Lung (tissue), 12 donors: ENCODE results near the gene EVC2. TPM values are rescaled to one million over a fixed set of nuclear protein-coding genes. Genes with fewer than 3 reads are reported as not detected.

Experiments
- ATAC-seq: fragments of 200-7000 bp; cut with Tn5 transposase; one replicate; pipeline ENCODE4 v1.9.1; 2020; ENCODE audit warnings: moderate number of reproducible peaks; ENCODE audit not compliant: insufficient read depth, low FRiP score
- DNase-seq, 3 donors: peaks; one replicate each; pipeline ENCODE4 v3.0.0-alpha.2; 2013 to 2017
- H3K27ac ChIP-seq, 2 donors: one replicate each; pipeline ENCODE4 v1.5.1; 2013; ENCODE audit warnings: mild to moderate bottlenecking in 2 of 2, moderate library complexity in 2 of 2, control low read depth in 1 of 2, inconsistent platforms in 1 of 2, low read depth in 1 of 2, low read length in 1 of 2
- H3K27me3 ChIP-seq, 3 donors: one replicate each; pipeline ENCODE4 v1.5.1; 2013; ENCODE audit warnings: low read length in 2 of 3; ENCODE audit not compliant: control insufficient read depth in 3 of 3, insufficient read depth in 3 of 3
- H3K36me3 ChIP-seq, 4 donors: one replicate each; pipeline ENCODE4 v1.5.1; 2013; ENCODE audit warnings: low read length in 4 of 4, mild to moderate bottlenecking in 1 of 4, moderate library complexity in 1 of 4; ENCODE audit not compliant: control insufficient read depth in 4 of 4, insufficient read depth in 4 of 4
- H3K4me1 ChIP-seq, 5 donors: one replicate each; pipeline ENCODE4 v1.5.1; 2013; ENCODE audit warnings: low read length in 5 of 5, mild to moderate bottlenecking in 2 of 5, moderate library complexity in 1 of 5; ENCODE audit not compliant: control insufficient read depth in 5 of 5, insufficient read depth in 5 of 5
- H3K4me3 ChIP-seq: one replicate; pipeline ENCODE4 v1.5.1; 2013; ENCODE audit warnings: mild to moderate bottlenecking, control low read depth, moderate library complexity
- H3K9ac ChIP-seq, 2 donors: one replicate each; pipeline ENCODE4 v1.5.1; 2013; ENCODE audit warnings: low read length in 2 of 2, control low read depth in 1 of 2; ENCODE audit not compliant: insufficient read depth in 1 of 2
- H3K9me3 ChIP-seq, 4 donors: one replicate each; pipeline ENCODE4 v1.5.1; 2013; ENCODE audit warnings: low read length in 3 of 4, mild to moderate bottlenecking in 1 of 4, moderate library complexity in 1 of 4; ENCODE audit not compliant: control insufficient read depth in 4 of 4, insufficient read depth in 3 of 4
- CTCF ChIP-seq: IDR thresholded peaks from 2 replicates; pipeline ENCODE4 v1.5.1; 2012; ENCODE audit warnings: mild to moderate bottlenecking; ENCODE audit errors: control extremely low read depth, extremely low read depth
- WGBS, 2 donors: extraction: QIAGEN DNeasy Blood & Tissue Kit; methylation state at CpG; one replicate each; pipeline ENCODE4 v1.1.7; 2013; 5-methylcytosine and 5-hydroxymethylcytosine counted together
- polyA plus RNA-seq, 2 donors: library from polyadenylated mRNA; stranded (reverse); fragments of 200-250 nt; gene quantifications; one replicate each; pipeline ENCODE4 v1.2.1, GENCODE V29; 2013
- total RNA-seq, 2 donors: library from RNA; depleted of rRNA in 1 of 2; stranded (reverse); fragments of >200 nt in 1 of 2; gene quantifications; one replicate each; pipeline ENCODE4 v1.2.1, GENCODE V29; 2014 to 2021
- donor health status: control.
- donor health status: control.
- donor health status: Bipolar disorder and iron deficiency.
- donor health status: healthy.
- donor health status: DM: yes; HTN: yes; CAD: no.

The EVC2 gene
- total and polyA plus RNA-seq, 4 donors, result 1.5 to 11.9 (median 3.1) TPM

- ATAC-seq (no peak), DNase-seq (no peak)
- no peak for TF ChIP-seq CTCF
- no peak overlapping the region for H3K9ac ChIP-seq
- no peaks in the 10 kb centered on the region for H3K27me3 ChIP-seq
- peaks cover 0 to 5% (median 0%) of the 10 kb centered on the region in 4 donors for H3K9me3 ChIP-seq
- peaks cover 0 to 22% (median 0%) of the 10 kb centered on the region in 5 donors for H3K4me1 ChIP-seq
- 95 to 96% methylated on average over 16 of the region's 16 CpGs for WGBS, 2 donors
- H3K27ac ChIP-seq, result no peak overlapping the region
- H3K4me3 ChIP-seq, result no peak overlapping the region
- peaks cover 0 to 44% (median 20%) of the 10 kb centered on the region in 4 donors for H3K36me3 ChIP-seq
Observed at GRCh38 chr4:5755161-5755560, 46.8 kb upstream of the EVC2 start.

DNA sequence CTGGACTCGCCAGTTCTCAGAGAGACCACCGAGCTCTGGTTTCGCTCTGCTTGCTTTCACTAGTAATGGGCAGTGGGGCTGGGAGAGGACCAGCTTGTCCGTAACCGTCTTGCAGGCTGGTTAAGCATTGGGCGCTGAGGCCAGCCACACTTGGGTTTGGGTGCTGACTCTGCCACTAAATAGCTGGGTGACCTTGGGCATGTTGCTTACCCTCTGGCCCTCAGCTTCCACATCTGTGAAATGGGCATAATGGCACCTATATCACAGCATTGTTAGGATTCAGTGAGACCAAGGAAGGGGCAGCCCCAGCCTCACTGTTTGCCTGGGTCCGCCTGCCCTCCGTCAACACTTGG is 46.1 kb upstream of the EVC2 start:
- TF ChIP-seq CTCF, result no peak
- WGBS, 2 donors, result 92 to 97% methylated on average over 8 of the region's 8 CpGs
- peaks cover 0 to 5% (median 0%) of the 10 kb centered on the region in 4 donors for H3K9me3 ChIP-seq
- H3K4me1 ChIP-seq, result peaks cover 0 to 22% (median 0%) of the 10 kb centered on the region in 5 donors
- H3K27me3 ChIP-seq, result no peaks in the 10 kb centered on the region
- ATAC-seq (no peak), DNase-seq (no peak)
- peaks cover 0 to 47% (median 22%) of the 10 kb centered on the region in 4 donors for H3K36me3 ChIP-seq
- H3K9ac ChIP-seq, result no peak overlapping the region
- H3K27ac ChIP-seq, result no peak overlapping the region
- no peak overlapping the region for H3K4me3 ChIP-seq

DNA sequence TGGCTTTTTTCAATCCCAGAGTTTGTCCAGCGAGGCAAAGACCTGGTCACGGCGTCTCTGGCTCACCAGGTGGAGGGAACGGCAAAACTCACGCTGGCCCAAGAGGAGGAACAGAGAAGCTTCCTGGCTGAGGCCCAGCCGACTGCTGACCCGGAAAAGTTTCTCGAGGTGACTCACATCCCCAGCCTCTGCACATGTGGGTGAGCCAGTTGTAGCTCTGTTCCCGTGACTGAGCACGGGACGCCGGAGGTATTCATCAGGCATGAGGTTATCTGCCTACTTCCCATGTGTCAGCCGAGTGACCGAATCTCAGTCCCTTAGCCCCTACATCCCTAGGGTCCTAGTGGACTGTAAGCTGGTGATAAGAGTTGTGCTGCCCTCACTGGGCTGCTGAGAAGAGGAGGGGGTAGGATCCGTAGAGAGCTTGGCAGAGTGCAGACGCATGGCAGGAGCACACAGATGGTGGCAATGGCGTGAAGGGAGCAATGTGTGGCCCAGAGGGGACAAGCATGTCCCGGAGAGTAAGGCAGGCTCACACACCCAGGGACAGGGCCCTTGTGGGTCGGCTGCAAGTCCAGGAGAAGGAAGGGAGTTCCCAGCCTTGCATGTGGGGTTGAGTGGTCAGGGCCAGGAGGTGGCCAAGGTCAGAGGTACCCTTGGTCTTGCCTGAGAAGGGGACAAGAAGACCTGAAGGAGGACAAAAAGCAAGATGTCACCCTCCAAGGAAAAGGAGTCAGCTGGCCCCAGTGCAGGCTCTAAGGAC is 45.6 kb upstream of the EVC2 start:
- Histone ChIP-seq H3K4me1 (peaks cover 0 to 22% (median 0%) of the 10 kb centered on the region in 5 donors), H3K36me3 (peaks cover 0 to 50% (median 22%) of the 10 kb centered on the region in 4 donors), H3K27ac (no peak overlapping the region), H3K9me3 (peaks cover 0 to 5% (median 0%) of the 10 kb centered on the region in 4 donors), H3K4me3 (no peak overlapping the region), H3K27me3 (no peaks in the 10 kb centered on the region), H3K9ac (no peak overlapping the region)
- 84 to 85% methylated on average over 19 of the region's 19 CpGs for WGBS, 2 donors
- ATAC-seq (no peak), DNase-seq (no peak)
- no peak for TF ChIP-seq CTCF
